Thyroid gland (tissue), 4 donors: Measurements from ENCODE around the gene VMP1. TPM values are rescaled to one million over a fixed set of nuclear protein-coding genes. Genes with fewer than 3 reads are reported as not detected.
"Not testable (repeated sequence)": the region's sequence is repeated elsewhere in the genome, so short reads cannot be mapped to it uniquely, and the experiment has no call there.

Experiments
- DNase-seq, 2 donors: peaks; one replicate each; pipeline ENCODE4 v3.0.0-alpha.2; 2019
- H3K27ac ChIP-seq, 3 donors: fragments of 200-600 bp; sonication (generic); 1 replicate in 2 of 3; 2 replicates in 1 of 3; pipeline ENCODE4 v1.5.1; 2016 to 2019; ENCODE audit warnings: mild to moderate bottlenecking in 1 of 3, moderate library complexity in 1 of 3
- H3K27me3 ChIP-seq: fragments of 200-600 bp; sonication (generic); one replicate; pipeline ENCODE4 v1.5.1; 2019
- H3K36me3 ChIP-seq, 2 donors: fragments of 200-600 bp; sonication (generic); one replicate each; pipeline ENCODE4 v1.5.1; 2016 to 2019
- H3K4me1 ChIP-seq, 2 donors: fragments of 200-600 bp; sonication (generic); one replicate each; pipeline ENCODE4 v1.5.1; 2017 to 2019
- H3K4me3 ChIP-seq, 3 donors: fragments of 200-600 bp; sonication (generic); replicated peaks in 1 of 3; 1 replicate in 2 of 3; 2 replicates in 1 of 3; pipeline ENCODE4 v1.5.1; 2016; ENCODE audit warnings: mild to moderate bottlenecking in 1 of 3
- H3K9me3 ChIP-seq: fragments of 200-600 bp; sonication (generic); one replicate; pipeline ENCODE4 v1.5.1; 2017
- CTCF ChIP-seq, 6 experiments: fragments of 200-600 bp in 3 of 6; fragments of 450-650 bp in 3 of 6; sonication (generic) in 3 of 6; IDR thresholded peaks; one replicate each; pipeline ENCODE4 v1.5.1; 2016 to 2019; ENCODE audit warnings: antibody characterized with exemption in 6 of 6, mild to moderate bottlenecking in 2 of 6, inconsistent platforms in 1 of 6, moderate library complexity in 1 of 6
- POLR2A ChIP-seq, 2 donors: fragments of 450-650 bp; IDR thresholded peaks; one replicate each; pipeline ENCODE4 v1.6.1; 2017; ENCODE audit warnings: antibody characterized with exemption in 2 of 2, mild to moderate bottlenecking in 2 of 2, moderate library complexity in 1 of 2
- WGBS, 2 donors: methylation state at CpG; one replicate each; pipeline ENCODE4 v1.1.5; 2017; 5-methylcytosine and 5-hydroxymethylcytosine counted together
- intact Hi-C: fragments of 100-400 bp; cut with DNase I; formaldehyde crosslinking; loops from one replicate; pipeline ENCODE4 v1.15.1; 2023
- total RNA-seq, 4 donors: library from RNA; depleted of rRNA; stranded (reverse); fragments of >200 nt; gene quantifications; one replicate each; pipeline ENCODE4 v1.2.3, GENCODE V29; 2016

The VMP1 gene
- total RNA-seq, 4 donors from 2014 or later: 98.5 to 168 (median 125) TPM

DNA sequence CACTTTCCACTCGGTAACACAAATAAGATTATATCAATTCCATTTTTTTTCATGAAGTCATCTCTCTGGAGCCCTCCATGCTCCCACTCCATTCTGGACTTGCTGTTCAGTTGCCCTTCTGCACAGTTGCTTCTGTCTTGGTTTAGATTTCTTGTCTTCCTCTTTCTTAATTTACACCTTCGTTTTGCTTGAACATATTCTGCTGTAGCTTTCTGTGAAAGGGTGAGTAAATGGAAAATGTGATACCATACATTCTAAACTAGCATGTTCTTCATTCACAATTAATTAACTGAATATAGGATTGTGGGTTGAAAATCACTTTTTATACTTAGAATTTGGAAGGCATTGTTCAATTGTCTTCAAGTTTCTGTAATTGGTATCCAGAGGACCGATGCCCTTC is 69.6 kb downstream of the VMP1 start:
- Histone ChIP-seq H3K9me3 (no peaks in the 10 kb centered on the region), H3K27ac (no peak overlapping the region), H3K4me3 (no peak overlapping the region), H3K27me3 (no peaks in the 10 kb centered on the region), H3K4me1 (peaks cover 0 to 3% of the 10 kb centered on the region in 2 donors), H3K36me3 (peaks cover 0 to 10% of the 10 kb centered on the region in 2 donors)
- intact Hi-C loops: no loop called here
- WGBS, 2 donors: 96% methylated on average over 3 of the region's 3 CpGs
- no peak for TF ChIP-seq POLR2A (IDR thresholded peaks at IDR 0.05)
- DNase-seq: no peak

- WGBS, 2 donors: 94 to 98% methylated on average over 4 of the region's 4 CpGs
Measured at GRCh38 chr17:59778996-59779395, 71.5 kb downstream of the VMP1 start.

DNA sequence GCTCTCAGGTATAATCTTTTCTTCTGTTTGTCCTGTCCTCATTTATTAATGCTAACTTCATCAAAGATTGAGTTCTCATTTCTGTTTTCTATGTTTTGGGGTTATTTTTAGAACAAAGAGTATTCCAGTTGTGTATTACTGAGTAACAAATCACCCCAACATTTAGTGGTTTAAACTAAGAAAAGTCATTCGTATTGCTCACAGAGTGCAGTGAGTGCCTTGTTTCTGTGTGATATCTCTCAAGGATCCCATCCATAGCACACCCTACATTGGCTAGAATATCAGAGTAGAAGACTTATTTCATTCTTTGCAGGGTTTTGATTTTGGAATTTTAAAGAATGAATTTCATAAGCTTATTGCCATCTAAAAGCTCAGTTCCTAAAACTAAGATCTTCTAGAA is 72.1 kb downstream of the VMP1 start:
- DNase-seq: no peak
- Histone ChIP-seq H3K27ac (no peak overlapping the region), H3K27me3 (no peaks in the 10 kb centered on the region), H3K36me3 (peaks cover 0 to 10% of the 10 kb centered on the region in 2 donors), H3K9me3 (no peaks in the 10 kb centered on the region), H3K4me3 (no peak overlapping the region), H3K4me1 (peaks cover 11 to 24% of the 10 kb centered on the region in 2 donors)
- 84 to 89% methylated on average over 1 of the region's 1 CpG for WGBS, 2 donors
- TF ChIP-seq POLR2A (IDR thresholded peaks at IDR 0.05): no peak
- TF ChIP-seq CTCF (IDR thresholded peaks at IDR 0.05): no peak
- intact Hi-C loops: no loop called here

More at GRCh38 chr17:59778996-59779395, 71.5 kb downstream of the VMP1 start:
- Histone ChIP-seq H3K9me3 (no peaks in the 10 kb centered on the region), H3K4me1 (peaks cover 6 to 18% of the 10 kb centered on the region in 2 donors), H3K4me3 (no peak overlapping the region), H3K27me3 (no peaks in the 10 kb centered on the region), H3K27ac (no peak overlapping the region), H3K36me3 (peaks cover 0 to 10% of the 10 kb centered on the region in 2 donors)
- TF ChIP-seq POLR2A (IDR thresholded peaks at IDR 0.05) (no peak), CTCF (IDR thresholded peaks at IDR 0.05) (no peak)
- no peak for DNase-seq
- intact Hi-C loops: no loop called here

DNA sequence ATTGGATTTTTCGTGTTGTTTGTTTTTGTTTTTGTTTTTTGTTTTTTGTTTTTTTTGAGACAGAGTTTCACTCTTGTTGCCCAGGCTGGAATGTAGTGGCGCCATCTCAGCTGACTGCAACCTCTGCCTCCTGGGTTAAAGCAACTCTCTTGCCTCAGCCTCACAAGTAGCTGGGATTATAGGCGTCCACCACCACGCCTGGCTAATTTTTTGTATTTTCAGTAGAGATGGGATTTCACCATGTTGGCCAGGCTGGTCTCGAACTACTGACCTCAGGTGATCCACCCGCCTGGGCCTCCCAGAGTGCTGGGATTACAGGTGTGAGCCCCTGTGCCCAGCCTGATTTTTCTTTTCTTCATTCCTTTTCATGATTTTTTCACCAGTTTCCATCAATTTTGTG is 73.1 kb downstream of the VMP1 start:
- WGBS, 2 donors: 98 to 99% methylated on average over 6 of the region's 6 CpGs
- H3K36me3 ChIP-seq, H3K4me3 ChIP-seq, H3K27me3 ChIP-seq, DNase-seq, intact Hi-C loops, H3K27ac ChIP-seq, H3K9me3 ChIP-seq: not testable (repeated sequence)
- peaks cover 14 to 33% of the 10 kb centered on the region in 2 donors for H3K4me1 ChIP-seq

DNA sequence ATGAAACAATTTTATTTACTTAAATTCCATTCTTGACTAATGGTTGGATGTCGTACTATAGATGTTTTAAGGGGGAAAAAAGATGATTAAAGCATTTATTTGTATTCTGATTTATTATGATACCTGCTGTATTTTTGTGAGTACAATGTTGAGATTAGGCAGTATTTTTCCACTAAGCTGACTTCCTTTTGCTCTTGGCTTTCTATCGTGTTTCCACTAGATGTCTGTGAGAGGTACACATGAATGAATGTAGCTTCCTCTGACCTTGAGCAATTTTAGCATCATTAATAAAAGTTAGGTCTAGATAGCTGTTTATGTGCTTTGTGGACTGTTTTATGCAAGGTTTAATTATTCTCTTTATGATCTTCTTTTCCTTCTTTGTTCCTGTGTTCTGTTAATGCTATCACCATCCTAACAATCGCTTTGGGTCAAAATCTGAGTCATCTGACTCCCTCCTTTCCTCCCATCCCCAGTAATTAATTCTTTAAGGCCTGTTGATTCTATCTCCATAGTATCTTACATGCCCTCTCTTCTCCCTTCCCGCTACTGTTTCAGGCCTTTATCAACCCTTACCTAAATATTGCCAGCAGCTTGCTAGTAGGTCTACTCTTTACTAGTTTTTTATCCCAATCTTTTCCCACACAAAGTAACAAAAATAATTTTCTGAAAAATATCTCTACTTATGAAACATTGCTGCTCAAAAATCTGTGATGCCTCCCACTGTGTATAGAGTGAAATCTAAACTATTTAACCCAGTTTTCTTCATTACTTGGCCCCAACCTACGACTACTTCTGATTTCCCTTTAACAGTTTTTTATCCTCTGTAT is 76.0 kb downstream of the VMP1 start:
- intact Hi-C loops: no loop called here
- Histone ChIP-seq H3K4me3 (no peak overlapping the region), H3K4me1 (peaks cover 35 to 59% of the 10 kb centered on the region in 2 donors), H3K36me3 (no peaks in the 10 kb centered on the region), H3K27me3 (no peaks in the 10 kb centered on the region), H3K27ac (peak overlapping the region; percentile 22 to 81 (median 64)), H3K9me3 (no peaks in the 10 kb centered on the region)
- WGBS, 2 donors: 58 to 71% methylated on average over 5 of the region's 5 CpGs
- DNase-seq: no peak
- TF ChIP-seq POLR2A (IDR thresholded peaks at IDR 0.05) (no peak), CTCF (IDR thresholded peaks at IDR 0.05) (no peak)

DNA sequence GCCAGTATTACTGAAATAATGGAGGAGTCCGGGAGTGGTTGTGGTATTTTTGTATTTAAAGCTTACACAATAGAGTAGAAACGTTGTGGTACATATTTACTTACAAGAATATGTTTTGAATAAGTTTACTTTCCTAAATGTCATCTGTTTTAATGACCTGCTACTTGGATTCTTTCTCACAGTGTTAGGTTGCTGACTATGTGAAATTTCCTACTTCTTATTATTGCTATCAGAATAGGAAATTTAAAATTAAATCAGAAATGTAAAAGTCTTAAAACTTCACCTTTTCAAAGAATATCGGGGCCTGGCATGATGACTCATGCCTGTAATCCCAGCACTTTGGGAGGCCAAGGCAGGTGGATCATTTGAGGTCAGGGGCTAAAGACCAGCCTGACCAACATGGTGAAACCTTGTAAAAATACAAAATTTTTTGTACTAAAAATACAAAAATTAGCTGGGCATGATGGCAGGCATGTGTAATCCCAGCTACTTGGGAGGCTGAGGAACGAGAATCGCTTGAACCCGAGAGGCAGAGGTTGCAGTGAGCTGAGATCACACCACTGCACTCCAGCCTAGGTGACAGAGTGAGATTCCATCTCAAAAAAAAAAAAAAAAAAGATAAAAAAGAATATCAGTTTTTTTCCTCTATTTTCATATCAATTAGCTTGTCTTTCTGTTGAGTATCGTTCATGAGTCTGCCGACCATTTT is 77.8 kb downstream of the VMP1 start:
- Histone ChIP-seq H3K4me1 (peaks cover 35 to 59% of the 10 kb centered on the region in 2 donors), H3K27ac (peak overlapping the region in 2 of 3 donors; percentile 80 to 81), H3K27me3 (no peaks in the 10 kb centered on the region), H3K9me3 (no peaks in the 10 kb centered on the region), H3K4me3 (no peak overlapping the region), H3K36me3 (no peaks in the 10 kb centered on the region)
- DNase-seq: no peak
- WGBS, 2 donors: 86 to 91% methylated on average over 8 of the region's 8 CpGs
- intact Hi-C loops: no loop called here
- TF ChIP-seq CTCF (IDR thresholded peaks at IDR 0.05) (no peak), POLR2A (IDR thresholded peaks at IDR 0.05) (no peak)
